Type B pancreatic cell (in vitro differentiated cells): Measurements from ENCODE around the gene S100P. TPM values are rescaled to one million over a fixed set of nuclear protein-coding genes. Genes with fewer than 3 reads are reported as not detected.

ENCODE experiments used
- DNase-seq: peaks from one replicate; pipeline ENCODE4 v3.0.0; 2021; ENCODE audit warnings: mixed read lengths; ENCODE audit not compliant: unreplicated experiment; ENCODE audit errors: extremely low spot score
- H3K27ac Mint-ChIP-seq: 2 replicates; pipeline ENCODE4 v1.8.0; 2021; ENCODE audit warnings: mild to moderate bottlenecking, mixed read lengths
- H3K27me3 Mint-ChIP-seq: 2 replicates; pipeline ENCODE4 v1.8.0; 2021; ENCODE audit warnings: mixed read lengths
- H3K36me3 Mint-ChIP-seq: 2 replicates; pipeline ENCODE4 v1.8.0; 2021; ENCODE audit warnings: mixed read lengths
- H3K4me1 Mint-ChIP-seq: one replicate; pipeline ENCODE4 v1.8.0; 2021; ENCODE audit warnings: mixed read lengths; ENCODE audit not compliant: unreplicated experiment
- H3K4me3 Mint-ChIP-seq: 2 replicates; pipeline ENCODE4 v1.8.0; 2021; ENCODE audit warnings: mild to moderate bottlenecking, mixed read lengths
- H3K9me3 Mint-ChIP-seq: 2 replicates; pipeline ENCODE4 v1.8.0; 2021; ENCODE audit warnings: mixed read lengths
- CTCF ChIP-seq: fragments of 200-600 bp; sonication (generic); conservative IDR thresholded peaks from 2 replicates; pipeline ENCODE4 v1.5.0; 2021; ENCODE audit warnings: antibody characterized with exemption, mild to moderate bottlenecking
- total RNA-seq: library from RNA; stranded (reverse); gene quantifications from 2 replicates; pipeline ENCODE4 v1.2.1, GENCODE V29; 2021; ENCODE audit warnings: low replicate concordance

Gene S100P
- total RNA-seq, 1 donor from 2014 or later = 80.8 TPM

- H3K27ac Mint-ChIP-seq = peak overlapping the region; percentile 39
Measured at GRCh38 chr4:6727081-6727942, 33.6 kb downstream of the S100P start.

GRCh38 chr4:6727943-6728250 lies 34.2 kb downstream of the S100P start:
- H3K27me3 Mint-ChIP-seq = no peaks in the 10 kb centered on the region
- peaks cover 16% of the 10 kb centered on the region for H3K4me1 Mint-ChIP-seq
- no peaks in the 10 kb centered on the region for H3K9me3 Mint-ChIP-seq
- no peak for TF ChIP-seq CTCF
- H3K36me3 Mint-ChIP-seq = no peaks in the 10 kb centered on the region
- peak overlapping the region; percentile 39 for H3K27ac Mint-ChIP-seq
- H3K4me3 Mint-ChIP-seq = no peak overlapping the region
- no peak for DNase-seq

More at GRCh38 chr4:6727081-6727942, 33.6 kb downstream of the S100P start:
- no peak for DNase-seq
- Mint-ChIP-seq H3K27me3 (no peaks in the 10 kb centered on the region), H3K36me3 (no peaks in the 10 kb centered on the region), H3K4me1 (peaks cover 16% of the 10 kb centered on the region), H3K4me3 (peak overlapping the region; percentile 34), H3K9me3 (no peaks in the 10 kb centered on the region)
- TF ChIP-seq CTCF = no peak

- Mint-ChIP-seq H3K27ac (peak overlapping the region; percentile 39), H3K9me3 (no peaks in the 10 kb centered on the region), H3K4me3 (no peak overlapping the region), H3K27me3 (no peaks in the 10 kb centered on the region), H3K4me1 (peaks cover 16% of the 10 kb centered on the region), H3K36me3 (no peaks in the 10 kb centered on the region)
- TF ChIP-seq CTCF = no peak
- no peak for DNase-seq
Measured at GRCh38 chr4:6728320-6729029, 34.8 kb downstream of the S100P start.

- no peak for TF ChIP-seq CTCF
- H3K9me3 Mint-ChIP-seq = no peaks in the 10 kb centered on the region
- no peak for DNase-seq
- no peak overlapping the region for H3K27ac Mint-ChIP-seq
- no peak overlapping the region for H3K4me3 Mint-ChIP-seq
- peaks cover 8% of the 10 kb centered on the region for H3K27me3 Mint-ChIP-seq
- no peaks in the 10 kb centered on the region for H3K36me3 Mint-ChIP-seq
- H3K4me1 Mint-ChIP-seq = peaks cover 10% of the 10 kb centered on the region
Measured at GRCh38 chr4:6730603-6731317, 37.1 kb downstream of the S100P start.

- peaks cover 10% of the 10 kb centered on the region for H3K4me1 Mint-ChIP-seq
Measured at GRCh38 chr4:6731318-6731675, 37.6 kb downstream of the S100P start.

More at GRCh38 chr4:6731318-6731675, 37.6 kb downstream of the S100P start:
- peaks cover 8% of the 10 kb centered on the region for H3K27me3 Mint-ChIP-seq
- DNase-seq = no peak
- TF ChIP-seq CTCF = no peak
- no peaks in the 10 kb centered on the region for H3K9me3 Mint-ChIP-seq
- H3K4me3 Mint-ChIP-seq = no peak overlapping the region
- no peaks in the 10 kb centered on the region for H3K36me3 Mint-ChIP-seq
- peak overlapping the region; percentile 48 for H3K27ac Mint-ChIP-seq
